HepG2 (cell line): Measurements from ENCODE around the gene WNT10A. TPM values are rescaled to one million over a fixed set of nuclear protein-coding genes. Genes with fewer than 3 reads are reported as not detected.

ENCODE experiments used
- ARHGAP35 ChIP-seq: sonication (generic); formaldehyde crosslinking; IDR thresholded peaks from 2 replicates; pipeline ENCODE4 v1.9.0; 2022; ENCODE audit warnings: mild to moderate bottlenecking, inconsistent platforms, moderate library complexity, missing genetic modification reagents, borderline replicate concordance
- ASH2L ChIP-seq: fragments of 300-600, 200-600 bp; sonication (generic); IDR thresholded peaks from 2 replicates; pipeline ENCODE4 v1.7.0; 2017; ENCODE audit warnings: low read depth, mild to moderate bottlenecking, moderate library complexity, mixed read lengths, low read length; ENCODE audit not compliant: insufficient read length
- KDM5B ChIP-seq: sonication (generic); formaldehyde crosslinking; IDR thresholded peaks from 2 replicates; pipeline ENCODE4 v1.4.0; 2020; ENCODE audit warnings: missing genetic modification reagents, mild to moderate bottlenecking, borderline replicate concordance
- MEIS2 ChIP-seq: sonication (generic); formaldehyde crosslinking; IDR thresholded peaks from 2 replicates; pipeline ENCODE4 v1.9.0; 2021; ENCODE audit warnings: mild to moderate bottlenecking, missing genetic modification reagents
- SALL2 ChIP-seq: sonication (generic); formaldehyde crosslinking; IDR thresholded peaks from 2 replicates; pipeline ENCODE4 v1.8.1; 2023; ENCODE audit warnings: mild to moderate bottlenecking, missing genetic modification reagents, inconsistent platforms
- SMAD9 ChIP-seq: sonication (generic); formaldehyde crosslinking; IDR thresholded peaks from 2 replicates; pipeline ENCODE4 v1.5.1; 2020; ENCODE audit warnings: mild to moderate bottlenecking, missing genetic modification reagents
- SRSF1 ChIP-seq: fragments of 200-400 bp; formaldehyde crosslinking; optimal IDR thresholded peaks from 2 replicates; pipeline ENCODE3; 2017; ENCODE audit warnings: mild to moderate bottlenecking, low read depth, low read length, moderate library complexity
- USF2 ChIP-seq, 2 experiments: sonication (generic) in 1 of 2; formaldehyde crosslinking in 1 of 2; IDR thresholded peaks; 2 replicates each; pipeline versions ENCODE4 v1.5.1 to v1.6.1; 2011 to 2020; ENCODE audit warnings: borderline replicate concordance in 1 of 2, low read depth in 1 of 2, low read length in 1 of 2, mild to moderate bottlenecking in 1 of 2, missing genetic modification reagents in 1 of 2, moderate library complexity in 1 of 2
- ZBTB25 ChIP-seq: IDR thresholded peaks from 2 replicates; pipeline ENCODE4 v1.6.1; 2018; ENCODE audit warnings: missing genetic modification reagents
- ZFY ChIP-seq: sonication (generic); formaldehyde crosslinking; IDR thresholded peaks from 2 replicates; pipeline ENCODE4 v1.4.0; 2020; ENCODE audit warnings: missing genetic modification reagents
- ZNF382 ChIP-seq: sonication (generic); formaldehyde crosslinking; IDR thresholded peaks from 2 replicates; pipeline ENCODE4 v1.5.0; 2020; ENCODE audit warnings: missing genetic modification reagents, mild to moderate bottlenecking, borderline replicate concordance
- ZNF609 ChIP-seq: sonication (generic); formaldehyde crosslinking; IDR thresholded peaks from 2 replicates; pipeline ENCODE4 v1.4.0; 2020; ENCODE audit warnings: mild to moderate bottlenecking, missing genetic modification reagents, borderline replicate concordance
- ZNF737 ChIP-seq: sonication (generic); formaldehyde crosslinking; IDR thresholded peaks from 2 replicates; pipeline ENCODE4 v1.5.0; 2020; ENCODE audit warnings: missing genetic modification reagents, mild to moderate bottlenecking, borderline replicate concordance
- ZNF782 ChIP-seq: sonication (generic); formaldehyde crosslinking; IDR thresholded peaks from 2 replicates; pipeline ENCODE4 v1.4.0; 2020; ENCODE audit warnings: missing genetic modification reagents, mild to moderate bottlenecking, borderline replicate concordance
- polyA plus RNA-seq, 8 experiments: library from polyadenylated mRNA; depleted of rRNA in 3 of 8; stranded (reverse) in 7 of 8; unstranded in 1 of 8; fragments of >200 nt; fragmentation: Illumina TruSeq in 4 of 8; extraction: Trizol in 4 of 8; gene quantifications; 2 replicates each; pipeline versions ENCODE4 v1.2.1 to v1.2.3, GENCODE V29; 2011 to 2016; ENCODE audit warnings: low read depth in 4 of 8, missing spikeins in 1 of 8, mixed read lengths in 1 of 8; ENCODE audit not compliant: insufficient read depth in 1 of 8
- total RNA-seq, 5 experiments: library from RNA; depleted of rRNA; stranded (reverse); fragments of >200 nt; fragmentation: Illumina TruSeq; extraction: Trizol; gene quantifications; 2 replicates each; pipeline ENCODE4 v1.2.3, GENCODE V29; 2016; ENCODE audit warnings: low read depth in 1 of 5

WNT10A gene
- total and polyA plus RNA-seq, 2 of the 13 experiments (the other 11 are each of a cell fraction or from before 2014, with no cell fraction given): 0.03 TPM; not detected in 1

- peak; percentile 81 for TF ChIP-seq ZBTB25 (CRISPR knock-in tag)
- peak; percentile 93; the same call in 1 of the 2 replicates for TF ChIP-seq ZNF737 (CRISPR knock-in tag)
- TF ChIP-seq MEIS2 (CRISPR knock-in tag): peak; percentile 20; the same call in 1 of the 2 replicates
- TF ChIP-seq SMAD9: no peak; the same call in 1 of the 2 replicates
- TF ChIP-seq ARHGAP35 (CRISPR knock-in tag): peak; percentile 93; the same call in 1 of the 2 replicates
- peak; percentile 99; the same call in 1 of the 2 replicates for TF ChIP-seq KDM5B
- peak; percentile 86 for TF ChIP-seq ASH2L
- peak; percentile 22 for TF ChIP-seq SRSF1
- TF ChIP-seq ZNF609 (CRISPR knock-in tag): peak; percentile 80
- TF ChIP-seq ZFY (CRISPR knock-in tag): peak; percentile 76
- peak; percentile 94; the same call in 1 of the 2 replicates for TF ChIP-seq SALL2 (CRISPR knock-in tag)
- peak; percentile 97 for TF ChIP-seq ZNF782 (CRISPR knock-in tag)
- TF ChIP-seq USF2 (IDR thresholded peaks at IDR 0.05; ENCODE audit: low read depth, low read length): no peak
- TF ChIP-seq USF2 (CRISPR knock-in tag; IDR thresholded peaks at IDR 0.05; ENCODE audit: borderline replicate concordance): no peak
- TF ChIP-seq ZNF382 (CRISPR knock-in tag): no peak
Measured at GRCh38 chr2:218908721-218909619, 28.3 kb downstream of the WNT10A start (continued).
